GM23338 (cell line): Measurements from ENCODE around the gene ASTN1. TPM values are rescaled to one million over a fixed set of nuclear protein-coding genes. Genes with fewer than 3 reads are reported as not detected.

Experiments used
- ATAC-seq: fragments of 200-7000 bp; cut with Tn5 transposase; 3 replicates; pipeline ENCODE4 v1.9.1; 2020
- DNase-seq: peaks from one replicate; pipeline ENCODE4 v3.0.0-alpha.2; 2015; ENCODE audit warnings: low spot score
- H2AFZ ChIP-seq: fragments of 200-600 bp; sonication (generic); 2 replicates; pipeline ENCODE4 v1.8.0; 2016; ENCODE audit warnings: antibody characterized with exemption, mild to moderate bottlenecking, moderate library complexity
- H3F3A ChIP-seq: fragments of 200-600 bp; sonication (generic); replicated peaks from 2 replicates; pipeline ENCODE4 v1.8.0; 2017; ENCODE audit warnings: antibody characterized with exemption, mixed run types, low read depth
- H3K27ac ChIP-seq: fragments of 200-600 bp; sonication (generic); 2 replicates; pipeline ENCODE4 v1.6.1; 2016; ENCODE audit warnings: low read depth
- H3K27me3 ChIP-seq: fragments of 200-600 bp; sonication (generic); 2 replicates; pipeline ENCODE4 v1.8.0; 2016; ENCODE audit warnings: mild to moderate bottlenecking, mixed run types, moderate library complexity; ENCODE audit not compliant: insufficient read depth
- H3K36me3 ChIP-seq: fragments of 200-600 bp; sonication (generic); 2 replicates; pipeline ENCODE4 v1.8.0; 2016; ENCODE audit warnings: mild to moderate bottlenecking; ENCODE audit not compliant: insufficient read depth
- H3K4me1 ChIP-seq: fragments of 200-600 bp; sonication (generic); 2 replicates; pipeline ENCODE4 v1.8.0; 2016; ENCODE audit warnings: mild to moderate bottlenecking, moderate library complexity; ENCODE audit not compliant: insufficient read depth
- H3K4me2 ChIP-seq: fragments of 200-600 bp; sonication (generic); 2 replicates; pipeline ENCODE4 v1.7.1; 2017; ENCODE audit warnings: mixed run types
- H3K4me3 ChIP-seq: fragments of 200-600 bp; sonication (generic); 2 replicates; pipeline ENCODE4 v1.6.1; 2016; ENCODE audit warnings: mixed run types
- H3K79me2 ChIP-seq: fragments of 200-600 bp; sonication (generic); replicated peaks from 2 replicates; pipeline ENCODE4 v1.8.0; 2017; ENCODE audit warnings: mild to moderate bottlenecking; ENCODE audit not compliant: insufficient read depth
- H3K9me2 ChIP-seq: fragments of 200-600 bp; sonication (generic); 2 replicates; pipeline ENCODE4 v1.8.0; 2017; ENCODE audit not compliant: insufficient read depth
- H4K20me1 ChIP-seq: fragments of 200-600 bp; sonication (generic); replicated peaks from 2 replicates; pipeline ENCODE4 v1.8.0; 2017; ENCODE audit warnings: mild to moderate bottlenecking; ENCODE audit not compliant: insufficient read depth
- H3K27ac Mint-ChIP-seq: 2 replicates; pipeline ENCODE4 v1.8.0; 2020; ENCODE audit warnings: inconsistent platforms, mild to moderate bottlenecking, moderate library complexity, mixed read lengths
- H3K27me3 Mint-ChIP-seq: 3 replicates; pipeline ENCODE4 v1.8.0; 2022; ENCODE audit warnings: low read depth, mild to moderate bottlenecking, moderate library complexity, mixed read lengths, inconsistent platforms; ENCODE audit not compliant: insufficient read depth, poor library complexity
- H3K36me3 Mint-ChIP-seq: 3 replicates; pipeline ENCODE4 v1.8.0; 2021; ENCODE audit warnings: low read depth, mild to moderate bottlenecking, inconsistent platforms, moderate library complexity, mixed read lengths
- H3K4me1 Mint-ChIP-seq: 3 replicates; pipeline ENCODE4 v1.8.0; 2020; ENCODE audit warnings: mild to moderate bottlenecking, inconsistent platforms, mixed read lengths
- H3K4me3 Mint-ChIP-seq: 3 replicates; pipeline ENCODE4 v1.8.0; 2021; ENCODE audit warnings: moderate library complexity, mild to moderate bottlenecking, inconsistent platforms, mixed read lengths
- H3K9me3 Mint-ChIP-seq: 3 replicates; pipeline ENCODE4 v1.8.0; 2020; ENCODE audit warnings: moderate library complexity, mild to moderate bottlenecking, inconsistent platforms, mixed read lengths
- CREB1 ChIP-seq: fragments of 250-450 bp; sonication (Bioruptor Pico); IDR thresholded peaks from 2 replicates; pipeline ENCODE4 v1.5.0; 2020; ENCODE audit warnings: low read depth, mild to moderate bottlenecking, moderate library complexity
- EZH2 ChIP-seq: fragments of 200-600 bp; sonication (generic); IDR thresholded peaks from one replicate; pipeline ENCODE4 v1.8.0; 2017; ENCODE audit warnings: antibody characterized with exemption, mild to moderate bottlenecking, low read depth; ENCODE audit not compliant: unreplicated experiment
- EZH2phosphoT487 ChIP-seq: fragments of 200-600 bp; sonication (generic); IDR thresholded peaks from one replicate; pipeline ENCODE4 v1.8.1; 2018; ENCODE audit warnings: antibody characterized with exemption; ENCODE audit not compliant: unreplicated experiment
- JUNB ChIP-seq: IDR thresholded peaks from one replicate; pipeline ENCODE4 v1.6.1; 2016; ENCODE audit warnings: antibody characterized with exemption; ENCODE audit not compliant: unreplicated experiment
- POLR2AphosphoS5 ChIP-seq: IDR thresholded peaks from 2 replicates; pipeline ENCODE4 v1.6.1; 2016; ENCODE audit warnings: antibody characterized with exemption, low read depth
- STAT1 ChIP-seq: IDR thresholded peaks from one replicate; pipeline ENCODE4 v1.6.1; 2016; ENCODE audit warnings: antibody characterized with exemption; ENCODE audit not compliant: unreplicated experiment
- ZNF114 ChIP-seq: fragments of 250-450 bp; sonication (Bioruptor Pico); IDR thresholded peaks from 2 replicates; pipeline ENCODE4 v1.5.0; 2020; ENCODE audit warnings: mild to moderate bottlenecking, moderate library complexity
- ZNF331 ChIP-seq: fragments of 250-450 bp; sonication (Bioruptor Pico); IDR thresholded peaks from 2 replicates; pipeline ENCODE4 v1.5.0; 2020; ENCODE audit warnings: low read depth, mild to moderate bottlenecking, moderate library complexity
- polyA plus RNA-seq: library from polyadenylated mRNA; unstranded; fragments of >200 nt; fragmentation: Nextera tagmentation; extraction: Ambion mirVana; gene quantifications from 2 replicates; pipeline ENCODE4 v1.2.1, GENCODE V29; 2016
- total RNA-seq: library from RNA; depleted of rRNA; stranded (reverse); fragments of >200 nt; shearing (Covaris generic); gene quantifications from 2 replicates; pipeline ENCODE4 v1.2.3, GENCODE V29; 2014
- TF ChIP-seq, protein P1 (sequence below), 2 experiments: fragments of 200-600 bp in 1 of 2; sonication (generic) in 1 of 2; conservative IDR thresholded peaks; 2 replicates each; pipeline versions ENCODE4 v1.5.1 to v1.6.1; 2016 to 2017; ENCODE audit warnings: antibody characterized with exemption in 2 of 2, low read depth in 2 of 2, mild to moderate bottlenecking in 2 of 2, moderate library complexity in 1 of 2
- TF ChIP-seq, protein P2 (sequence below): fragments of 250-450 bp; sonication (Bioruptor Pico); IDR thresholded peaks from 2 replicates; pipeline ENCODE4 v1.5.0; 2020; ENCODE audit warnings: mild to moderate bottlenecking, moderate library complexity
- TF ChIP-seq, protein P3 (sequence below): IDR thresholded peaks from one replicate; pipeline ENCODE4 v1.6.1; 2018; ENCODE audit warnings: antibody characterized with exemption; ENCODE audit not compliant: unreplicated experiment

Gene ASTN1
- total and polyA plus RNA-seq, 2 experiments from 2014 or later = 2.0 to 5.2 TPM

DNA sequence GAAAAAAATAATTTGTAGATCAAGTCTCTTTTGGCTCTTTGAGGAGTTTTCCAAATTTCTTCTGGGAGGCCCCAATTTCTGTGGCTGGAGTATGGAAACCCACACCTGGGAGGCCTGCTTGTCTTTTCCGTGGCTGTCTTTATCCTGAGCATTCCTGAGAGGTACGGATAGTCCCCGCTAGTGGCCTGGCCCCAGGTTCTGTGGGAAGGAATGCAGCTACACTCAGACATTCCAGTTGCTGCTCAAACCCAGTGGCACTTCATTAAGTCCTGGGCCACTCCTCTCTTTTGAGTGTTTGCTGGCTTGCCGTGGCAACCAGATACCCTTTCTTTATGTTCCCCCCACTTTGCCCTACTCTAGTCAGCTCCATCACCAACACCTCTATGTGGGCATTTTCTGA lies 310.4 kb downstream of the ASTN1 start:
- no peak overlapping the region for H2AFZ ChIP-seq
- no peaks in the 10 kb centered on the region for H4K20me1 ChIP-seq
- no peak overlapping the region for H3K27ac Mint-ChIP-seq
- no peaks in the 10 kb centered on the region for H3K9me3 Mint-ChIP-seq
- no peak overlapping the region for H3K27ac ChIP-seq
- no peaks in the 10 kb centered on the region for H3K27me3 ChIP-seq
- H3K4me1 Mint-ChIP-seq = no peaks in the 10 kb centered on the region
- H3K36me3 ChIP-seq = no peaks in the 10 kb centered on the region
- no peak overlapping the region for H3K4me2 ChIP-seq
- no peaks in the 10 kb centered on the region for H3K36me3 Mint-ChIP-seq
- no peaks in the 10 kb centered on the region for H3K79me2 ChIP-seq
- H3K4me3 Mint-ChIP-seq = no peak overlapping the region
- no peaks in the 10 kb centered on the region for H3F3A ChIP-seq
- H3K4me1 ChIP-seq = no peaks in the 10 kb centered on the region
- H3K4me3 ChIP-seq = no peak overlapping the region
- TF ChIP-seq POLR2AphosphoS5 (no peak), EZH2phosphoT487 (no peak), JUNB (no peak), ZNF331 (CRISPR knock-in tag) (no peak), ZNF114 (CRISPR knock-in tag) (no peak), STAT1 (no peak), CREB1 (CRISPR knock-in tag) (no peak), EZH2 (no peak)
- TF ChIP-seq, protein P1, sequence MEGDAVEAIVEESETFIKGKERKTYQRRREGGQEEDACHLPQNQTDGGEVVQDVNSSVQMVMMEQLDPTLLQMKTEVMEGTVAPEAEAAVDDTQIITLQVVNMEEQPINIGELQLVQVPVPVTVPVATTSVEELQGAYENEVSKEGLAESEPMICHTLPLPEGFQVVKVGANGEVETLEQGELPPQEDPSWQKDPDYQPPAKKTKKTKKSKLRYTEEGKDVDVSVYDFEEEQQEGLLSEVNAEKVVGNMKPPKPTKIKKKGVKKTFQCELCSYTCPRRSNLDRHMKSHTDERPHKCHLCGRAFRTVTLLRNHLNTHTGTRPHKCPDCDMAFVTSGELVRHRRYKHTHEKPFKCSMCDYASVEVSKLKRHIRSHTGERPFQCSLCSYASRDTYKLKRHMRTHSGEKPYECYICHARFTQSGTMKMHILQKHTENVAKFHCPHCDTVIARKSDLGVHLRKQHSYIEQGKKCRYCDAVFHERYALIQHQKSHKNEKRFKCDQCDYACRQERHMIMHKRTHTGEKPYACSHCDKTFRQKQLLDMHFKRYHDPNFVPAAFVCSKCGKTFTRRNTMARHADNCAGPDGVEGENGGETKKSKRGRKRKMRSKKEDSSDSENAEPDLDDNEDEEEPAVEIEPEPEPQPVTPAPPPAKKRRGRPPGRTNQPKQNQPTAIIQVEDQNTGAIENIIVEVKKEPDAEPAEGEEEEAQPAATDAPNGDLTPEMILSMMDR (conservative IDR thresholded peaks at IDR 0.05; ENCODE audit: low read depth in 2 of 2) = no peak
- TF ChIP-seq, protein P2, sequence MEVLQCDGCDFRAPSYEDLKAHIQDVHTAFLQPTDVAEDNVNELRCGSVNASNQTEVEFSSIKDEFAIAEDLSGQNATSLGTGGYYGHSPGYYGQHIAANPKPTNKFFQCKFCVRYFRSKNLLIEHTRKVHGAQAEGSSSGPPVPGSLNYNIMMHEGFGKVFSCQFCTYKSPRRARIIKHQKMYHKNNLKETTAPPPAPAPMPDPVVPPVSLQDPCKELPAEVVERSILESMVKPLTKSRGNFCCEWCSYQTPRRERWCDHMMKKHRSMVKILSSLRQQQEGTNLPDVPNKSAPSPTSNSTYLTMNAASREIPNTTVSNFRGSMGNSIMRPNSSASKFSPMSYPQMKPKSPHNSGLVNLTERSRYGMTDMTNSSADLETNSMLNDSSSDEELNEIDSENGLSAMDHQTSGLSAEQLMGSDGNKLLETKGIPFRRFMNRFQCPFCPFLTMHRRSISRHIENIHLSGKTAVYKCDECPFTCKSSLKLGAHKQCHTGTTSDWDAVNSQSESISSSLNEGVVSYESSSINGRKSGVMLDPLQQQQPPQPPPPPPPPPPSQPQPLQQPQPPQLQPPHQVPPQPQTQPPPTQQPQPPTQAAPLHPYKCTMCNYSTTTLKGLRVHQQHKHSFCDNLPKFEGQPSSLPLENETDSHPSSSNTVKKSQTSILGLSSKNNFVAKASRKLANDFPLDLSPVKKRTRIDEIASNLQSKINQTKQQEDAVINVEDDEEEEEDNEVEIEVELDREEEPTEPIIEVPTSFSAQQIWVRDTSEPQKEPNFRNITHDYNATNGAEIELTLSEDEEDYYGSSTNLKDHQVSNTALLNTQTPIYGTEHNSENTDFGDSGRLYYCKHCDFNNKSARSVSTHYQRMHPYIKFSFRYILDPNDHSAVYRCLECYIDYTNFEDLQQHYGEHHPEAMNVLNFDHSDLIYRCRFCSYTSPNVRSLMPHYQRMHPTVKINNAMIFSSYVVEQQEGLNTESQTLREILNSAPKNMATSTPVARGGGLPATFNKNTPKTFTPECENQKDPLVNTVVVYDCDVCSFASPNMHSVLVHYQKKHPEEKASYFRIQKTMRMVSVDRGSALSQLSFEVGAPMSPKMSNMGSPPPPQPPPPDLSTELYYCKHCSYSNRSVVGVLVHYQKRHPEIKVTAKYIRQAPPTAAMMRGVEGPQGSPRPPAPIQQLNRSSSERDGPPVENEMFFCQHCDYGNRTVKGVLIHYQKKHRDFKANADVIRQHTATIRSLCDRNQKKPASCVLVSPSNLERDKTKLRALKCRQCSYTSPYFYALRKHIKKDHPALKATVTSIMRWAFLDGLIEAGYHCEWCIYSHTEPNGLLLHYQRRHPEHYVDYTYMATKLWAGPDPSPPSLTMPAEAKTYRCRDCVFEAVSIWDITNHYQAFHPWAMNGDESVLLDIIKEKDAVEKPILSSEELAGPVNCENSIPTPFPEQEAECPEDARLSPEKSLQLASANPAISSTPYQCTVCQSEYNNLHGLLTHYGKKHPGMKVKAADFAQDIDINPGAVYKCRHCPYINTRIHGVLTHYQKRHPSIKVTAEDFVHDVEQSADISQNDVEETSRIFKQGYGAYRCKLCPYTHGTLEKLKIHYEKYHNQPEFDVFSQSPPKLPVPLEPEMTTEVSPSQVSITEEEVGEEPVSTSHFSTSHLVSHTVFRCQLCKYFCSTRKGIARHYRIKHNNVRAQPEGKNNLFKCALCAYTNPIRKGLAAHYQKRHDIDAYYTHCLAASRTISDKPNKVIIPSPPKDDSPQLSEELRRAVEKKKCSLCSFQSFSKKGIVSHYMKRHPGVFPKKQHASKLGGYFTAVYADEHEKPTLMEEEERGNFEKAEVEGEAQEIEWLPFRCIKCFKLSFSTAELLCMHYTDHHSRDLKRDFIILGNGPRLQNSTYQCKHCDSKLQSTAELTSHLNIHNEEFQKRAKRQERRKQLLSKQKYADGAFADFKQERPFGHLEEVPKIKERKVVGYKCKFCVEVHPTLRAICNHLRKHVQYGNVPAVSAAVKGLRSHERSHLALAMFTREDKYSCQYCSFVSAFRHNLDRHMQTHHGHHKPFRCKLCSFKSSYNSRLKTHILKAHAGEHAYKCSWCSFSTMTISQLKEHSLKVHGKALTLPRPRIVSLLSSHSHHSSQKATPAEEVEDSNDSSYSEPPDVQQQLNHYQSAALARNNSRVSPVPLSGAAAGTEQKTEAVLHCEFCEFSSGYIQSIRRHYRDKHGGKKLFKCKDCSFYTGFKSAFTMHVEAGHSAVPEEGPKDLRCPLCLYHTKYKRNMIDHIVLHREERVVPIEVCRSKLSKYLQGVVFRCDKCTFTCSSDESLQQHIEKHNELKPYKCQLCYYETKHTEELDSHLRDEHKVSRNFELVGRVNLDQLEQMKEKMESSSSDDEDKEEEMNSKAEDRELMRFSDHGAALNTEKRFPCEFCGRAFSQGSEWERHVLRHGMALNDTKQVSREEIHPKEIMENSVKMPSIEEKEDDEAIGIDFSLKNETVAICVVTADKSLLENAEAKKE = no peak
- TF ChIP-seq, protein P3, sequence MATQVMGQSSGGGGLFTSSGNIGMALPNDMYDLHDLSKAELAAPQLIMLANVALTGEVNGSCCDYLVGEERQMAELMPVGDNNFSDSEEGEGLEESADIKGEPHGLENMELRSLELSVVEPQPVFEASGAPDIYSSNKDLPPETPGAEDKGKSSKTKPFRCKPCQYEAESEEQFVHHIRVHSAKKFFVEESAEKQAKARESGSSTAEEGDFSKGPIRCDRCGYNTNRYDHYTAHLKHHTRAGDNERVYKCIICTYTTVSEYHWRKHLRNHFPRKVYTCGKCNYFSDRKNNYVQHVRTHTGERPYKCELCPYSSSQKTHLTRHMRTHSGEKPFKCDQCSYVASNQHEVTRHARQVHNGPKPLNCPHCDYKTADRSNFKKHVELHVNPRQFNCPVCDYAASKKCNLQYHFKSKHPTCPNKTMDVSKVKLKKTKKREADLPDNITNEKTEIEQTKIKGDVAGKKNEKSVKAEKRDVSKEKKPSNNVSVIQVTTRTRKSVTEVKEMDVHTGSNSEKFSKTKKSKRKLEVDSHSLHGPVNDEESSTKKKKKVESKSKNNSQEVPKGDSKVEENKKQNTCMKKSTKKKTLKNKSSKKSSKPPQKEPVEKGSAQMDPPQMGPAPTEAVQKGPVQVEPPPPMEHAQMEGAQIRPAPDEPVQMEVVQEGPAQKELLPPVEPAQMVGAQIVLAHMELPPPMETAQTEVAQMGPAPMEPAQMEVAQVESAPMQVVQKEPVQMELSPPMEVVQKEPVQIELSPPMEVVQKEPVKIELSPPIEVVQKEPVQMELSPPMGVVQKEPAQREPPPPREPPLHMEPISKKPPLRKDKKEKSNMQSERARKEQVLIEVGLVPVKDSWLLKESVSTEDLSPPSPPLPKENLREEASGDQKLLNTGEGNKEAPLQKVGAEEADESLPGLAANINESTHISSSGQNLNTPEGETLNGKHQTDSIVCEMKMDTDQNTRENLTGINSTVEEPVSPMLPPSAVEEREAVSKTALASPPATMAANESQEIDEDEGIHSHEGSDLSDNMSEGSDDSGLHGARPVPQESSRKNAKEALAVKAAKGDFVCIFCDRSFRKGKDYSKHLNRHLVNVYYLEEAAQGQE = no peak
- H3K27me3 Mint-ChIP-seq = no peaks in the 10 kb centered on the region
- ATAC-seq (peak; percentile 38; the same call in 2 of the 3 replicates), DNase-seq (peak; percentile 23)
- no peaks in the 10 kb centered on the region for H3K9me2 ChIP-seq
